ENCODE data around the gene ATPAF1.

DNA sequence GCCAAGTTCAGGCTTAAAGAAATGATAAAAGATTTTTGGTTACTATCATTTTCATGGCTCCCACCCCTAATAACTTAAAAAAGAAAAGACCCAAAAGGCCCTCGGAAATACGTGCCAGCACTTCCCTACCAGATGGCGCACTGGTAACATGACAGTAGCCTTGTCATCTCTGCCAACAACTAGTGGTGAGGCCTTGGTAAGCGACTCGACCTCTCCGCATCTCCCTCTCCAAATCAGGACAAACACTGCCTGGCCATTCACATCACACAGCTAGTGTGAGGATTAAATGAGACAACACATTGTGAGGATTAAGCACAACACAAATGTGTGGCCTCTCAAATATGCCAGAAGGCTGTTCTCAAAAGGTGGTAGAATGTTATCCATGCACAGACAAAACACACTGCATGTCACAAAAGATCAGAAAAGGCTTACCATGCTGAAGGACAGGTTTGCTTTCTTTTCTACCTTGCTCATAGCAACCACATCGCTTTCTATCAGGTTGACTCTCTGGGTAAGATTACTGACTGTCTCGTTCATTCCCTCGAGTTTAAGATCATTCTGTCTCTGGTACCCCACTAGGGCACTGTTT, 19.9 kb upstream of the ATPAF1 start:
- TF ChIP-seq CTCF (IDR thresholded peaks at IDR 0.05) (no peak), POLR2A (IDR thresholded peaks at IDR 0.05) (no peak)

Data from testis (tissue), 2 donors.